Spleen (tissue), 7 donors: ENCODE measurements around the gene MYO1F.

Source experiments
- POLR2A ChIP-seq, 3 donors: fragments of 450-650 bp; IDR thresholded peaks; one replicate each; pipeline ENCODE4 v1.5.1; 2017; ENCODE audit warnings: antibody characterized with exemption in 3 of 3, mild to moderate bottlenecking in 1 of 3
- TF ChIP-seq, protein P1 (sequence below), 11 experiments: fragments of 200-600 bp in 7 of 11; fragments of 450-650 bp in 4 of 11; sonication (generic) in 4 of 11; IDR thresholded peaks in 8 of 11; conservative IDR thresholded peaks in 3 of 11; 1 replicate in 7 of 11; 2 replicates in 4 of 11; pipeline versions ENCODE4 v1.4.0 to v1.8.0; 2016 to 2021; ENCODE audit warnings: antibody characterized with exemption in 11 of 11, inconsistent platforms in 4 of 11, mild to moderate bottlenecking in 1 of 11
- donor health status: DM: no; HTN: no; CAD: no; lungs with moderate emphysema.
- donor health status: DM: no; HTN: no; CAD: no.
- donor health status: DM: no; HTN: no; CAD: no.

DNA sequence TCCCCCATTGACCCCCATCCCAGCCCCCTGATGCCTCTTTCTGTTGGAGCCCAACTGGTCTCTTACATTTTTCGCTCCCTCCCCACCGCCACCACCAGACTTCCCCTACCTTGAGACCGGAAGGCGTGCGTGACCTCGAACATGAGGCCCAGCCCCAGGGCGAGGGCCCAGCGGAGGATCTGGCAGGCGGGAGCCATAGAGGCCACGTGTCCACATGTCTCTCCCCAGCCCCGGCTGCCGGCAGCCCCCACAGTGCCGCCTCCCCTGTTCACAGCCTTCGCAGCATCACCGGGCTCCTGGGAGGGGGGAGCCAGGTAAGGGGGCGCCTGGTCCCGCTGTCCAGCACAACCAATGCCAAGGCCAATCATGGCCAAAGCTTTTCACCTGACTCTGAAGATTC lies 28.3 kb upstream of the MYO1F start:
- TF ChIP-seq, protein P1, sequence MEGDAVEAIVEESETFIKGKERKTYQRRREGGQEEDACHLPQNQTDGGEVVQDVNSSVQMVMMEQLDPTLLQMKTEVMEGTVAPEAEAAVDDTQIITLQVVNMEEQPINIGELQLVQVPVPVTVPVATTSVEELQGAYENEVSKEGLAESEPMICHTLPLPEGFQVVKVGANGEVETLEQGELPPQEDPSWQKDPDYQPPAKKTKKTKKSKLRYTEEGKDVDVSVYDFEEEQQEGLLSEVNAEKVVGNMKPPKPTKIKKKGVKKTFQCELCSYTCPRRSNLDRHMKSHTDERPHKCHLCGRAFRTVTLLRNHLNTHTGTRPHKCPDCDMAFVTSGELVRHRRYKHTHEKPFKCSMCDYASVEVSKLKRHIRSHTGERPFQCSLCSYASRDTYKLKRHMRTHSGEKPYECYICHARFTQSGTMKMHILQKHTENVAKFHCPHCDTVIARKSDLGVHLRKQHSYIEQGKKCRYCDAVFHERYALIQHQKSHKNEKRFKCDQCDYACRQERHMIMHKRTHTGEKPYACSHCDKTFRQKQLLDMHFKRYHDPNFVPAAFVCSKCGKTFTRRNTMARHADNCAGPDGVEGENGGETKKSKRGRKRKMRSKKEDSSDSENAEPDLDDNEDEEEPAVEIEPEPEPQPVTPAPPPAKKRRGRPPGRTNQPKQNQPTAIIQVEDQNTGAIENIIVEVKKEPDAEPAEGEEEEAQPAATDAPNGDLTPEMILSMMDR (IDR thresholded peaks at IDR 0.05 in 8 of 11, conservative IDR thresholded peaks at IDR 0.05 in 3 of 11): no peak
- TF ChIP-seq POLR2A (IDR thresholded peaks at IDR 0.05): no peak
